T-helper 2 cell treated with Interferon-gamma antibody and Interleukin-4, amounts not matched to agents 5 μg/mL and 100 μg/mL, for 36 hours (primary cell): Measurements from ENCODE around the gene MPL.

Source experiments
- DNase-seq: peaks from one replicate; pipeline ENCODE4 v3.0.0; 2021; ENCODE audit warnings: low spot score
- H3K27ac Mint-ChIP-seq: one replicate; pipeline ENCODE4 v1.8.0; 2021; ENCODE audit warnings: mild to moderate bottlenecking, mixed read lengths
- H3K27me3 Mint-ChIP-seq: one replicate; pipeline ENCODE4 v1.8.0; 2021; ENCODE audit warnings: low read depth, mixed read lengths
- H3K36me3 Mint-ChIP-seq: one replicate; pipeline ENCODE4 v1.8.0; 2021; ENCODE audit warnings: low read depth, mixed read lengths
- H3K4me1 Mint-ChIP-seq: one replicate; pipeline ENCODE4 v1.8.0; 2021; ENCODE audit warnings: low read depth, mixed read lengths
- H3K4me3 Mint-ChIP-seq: one replicate; pipeline ENCODE4 v1.8.0; 2022; ENCODE audit warnings: mild to moderate bottlenecking, moderate library complexity, mixed read lengths
- H3K9me3 Mint-ChIP-seq: one replicate; pipeline ENCODE4 v1.8.0; 2021; ENCODE audit warnings: mixed read lengths

MPL gene

GRCh38 chr1:43312663-43313515, 24.7 kb upstream of the MPL start:
- no peak overlapping the region for H3K4me3 Mint-ChIP-seq
- H3K27ac Mint-ChIP-seq, result no peak overlapping the region
- no peaks in the 10 kb centered on the region for H3K9me3 Mint-ChIP-seq
- no peaks in the 10 kb centered on the region for H3K27me3 Mint-ChIP-seq
- DNase-seq, result no peak
- H3K36me3 Mint-ChIP-seq, result no peaks in the 10 kb centered on the region
- H3K4me1 Mint-ChIP-seq, result no peaks in the 10 kb centered on the region

DNA sequence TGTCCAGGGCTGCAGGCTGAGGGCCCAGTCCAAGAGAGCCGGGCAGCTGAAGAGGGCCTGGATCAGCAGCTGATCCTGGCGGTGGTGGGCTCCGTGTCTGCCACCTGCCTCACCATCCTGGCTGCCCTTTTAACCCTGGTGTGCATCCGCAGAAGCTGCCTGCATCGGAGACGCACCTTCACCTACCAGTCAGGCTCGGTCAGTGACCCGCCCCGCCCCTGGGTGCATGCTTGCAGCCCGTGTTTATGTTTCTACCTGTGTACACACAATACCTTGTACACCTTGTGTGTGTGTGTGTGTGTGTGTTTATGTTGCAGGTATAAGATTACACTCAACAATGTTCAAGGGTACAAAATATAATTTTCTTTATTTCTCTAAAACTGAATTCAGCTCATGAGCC, 23.8 kb upstream of the MPL start:
- no peaks in the 10 kb centered on the region for H3K9me3 Mint-ChIP-seq
- no peak overlapping the region for H3K4me3 Mint-ChIP-seq
- no peak for DNase-seq
- no peak overlapping the region for H3K27ac Mint-ChIP-seq
- no peaks in the 10 kb centered on the region for H3K36me3 Mint-ChIP-seq
- no peaks in the 10 kb centered on the region for H3K4me1 Mint-ChIP-seq
- no peaks in the 10 kb centered on the region for H3K27me3 Mint-ChIP-seq

GRCh38 chr1:43314233-43314632, 23.4 kb upstream of the MPL start:
- Mint-ChIP-seq H3K9me3 (no peaks in the 10 kb centered on the region), H3K27me3 (no peaks in the 10 kb centered on the region), H3K36me3 (no peaks in the 10 kb centered on the region), H3K4me3 (no peak overlapping the region), H3K4me1 (no peaks in the 10 kb centered on the region), H3K27ac (no peak overlapping the region)
- no peak for DNase-seq

GRCh38 chr1:43315481-43315880, 22.1 kb upstream of the MPL start:
- H3K36me3 Mint-ChIP-seq, result no peaks in the 10 kb centered on the region
- DNase-seq, result no peak
- H3K4me3 Mint-ChIP-seq, result no peak overlapping the region
- H3K9me3 Mint-ChIP-seq, result no peaks in the 10 kb centered on the region
- H3K4me1 Mint-ChIP-seq, result no peaks in the 10 kb centered on the region
- no peak overlapping the region for H3K27ac Mint-ChIP-seq
- H3K27me3 Mint-ChIP-seq, result no peaks in the 10 kb centered on the region

DNA sequence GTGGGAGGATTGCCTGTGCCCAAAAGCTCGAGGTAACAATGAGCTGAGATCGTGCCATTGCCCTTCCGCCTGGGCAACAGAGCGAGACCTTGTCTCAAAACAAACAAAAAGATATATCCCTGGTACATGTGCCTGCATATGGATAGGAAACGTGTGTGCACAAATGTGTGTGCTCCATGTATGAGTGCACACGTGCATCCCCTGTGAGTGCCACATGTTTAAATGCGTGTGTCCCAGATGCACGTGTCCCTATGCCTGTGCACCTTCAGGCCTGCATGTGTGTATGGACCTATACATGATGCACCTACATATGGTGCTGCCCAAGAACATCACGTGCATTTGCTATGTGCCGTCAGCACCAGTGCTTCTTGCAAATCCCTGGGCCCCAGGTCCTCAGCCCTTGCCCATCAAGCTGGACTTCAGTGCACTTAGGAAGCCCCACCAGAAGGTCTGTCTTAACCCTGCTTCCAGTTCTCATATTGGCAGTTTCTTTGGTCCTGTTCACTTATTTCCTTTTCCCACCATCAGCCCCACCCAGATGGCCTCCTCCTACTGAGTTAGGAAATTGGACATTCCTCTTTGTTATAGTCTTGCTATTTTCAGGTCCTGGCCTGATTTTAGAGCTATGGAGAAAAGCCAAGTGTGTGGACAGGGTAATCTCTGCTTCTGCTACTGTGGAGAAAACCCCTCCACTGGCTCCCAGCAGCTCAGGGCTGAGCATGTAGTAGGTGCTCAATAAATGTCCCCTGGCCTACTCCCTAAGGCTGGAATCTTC, 21.5 kb upstream of the MPL start:
- no peaks in the 10 kb centered on the region for H3K9me3 Mint-ChIP-seq
- no peaks in the 10 kb centered on the region for H3K36me3 Mint-ChIP-seq
- no peak overlapping the region for H3K27ac Mint-ChIP-seq

GRCh38 chr1:43316738-43317520, 20.7 kb upstream of the MPL start:
- Mint-ChIP-seq H3K27me3 (no peaks in the 10 kb centered on the region), H3K4me3 (no peak overlapping the region), H3K27ac (no peak overlapping the region), H3K36me3 (no peaks in the 10 kb centered on the region), H3K9me3 (no peaks in the 10 kb centered on the region), H3K4me1 (no peaks in the 10 kb centered on the region)
- no peak for DNase-seq

More for the DNA sequence above, 21.5 kb upstream of the MPL start:
- Mint-ChIP-seq H3K4me1 (no peaks in the 10 kb centered on the region), H3K4me3 (no peak overlapping the region), H3K27me3 (no peaks in the 10 kb centered on the region)
- DNase-seq, result no peak

- Mint-ChIP-seq H3K27ac (peak overlapping the region; percentile 34), H3K4me3 (no peak overlapping the region), H3K36me3 (no peaks in the 10 kb centered on the region), H3K9me3 (no peaks in the 10 kb centered on the region), H3K27me3 (no peaks in the 10 kb centered on the region), H3K4me1 (no peaks in the 10 kb centered on the region)
- DNase-seq, result peak; percentile 23
Measured at GRCh38 chr1:43317817-43318471, 19.7 kb upstream of the MPL start.

- Mint-ChIP-seq H3K4me3 (no peak overlapping the region), H3K9me3 (no peaks in the 10 kb centered on the region), H3K27ac (no peak overlapping the region), H3K27me3 (no peaks in the 10 kb centered on the region), H3K36me3 (no peaks in the 10 kb centered on the region), H3K4me1 (no peaks in the 10 kb centered on the region)
- DNase-seq, result no peak
Measured at GRCh38 chr1:43318831-43319230, 18.8 kb upstream of the MPL start.

- Mint-ChIP-seq H3K36me3 (no peaks in the 10 kb centered on the region), H3K27ac (peak overlapping the region; percentile 41), H3K27me3 (no peaks in the 10 kb centered on the region), H3K4me1 (peaks cover under 1% of the 10 kb centered on the region), H3K9me3 (peaks cover 2% of the 10 kb centered on the region), H3K4me3 (no peak overlapping the region)
- DNase-seq, result no peak
Measured at GRCh38 chr1:43319288-43319687, 18.3 kb upstream of the MPL start.

DNA sequence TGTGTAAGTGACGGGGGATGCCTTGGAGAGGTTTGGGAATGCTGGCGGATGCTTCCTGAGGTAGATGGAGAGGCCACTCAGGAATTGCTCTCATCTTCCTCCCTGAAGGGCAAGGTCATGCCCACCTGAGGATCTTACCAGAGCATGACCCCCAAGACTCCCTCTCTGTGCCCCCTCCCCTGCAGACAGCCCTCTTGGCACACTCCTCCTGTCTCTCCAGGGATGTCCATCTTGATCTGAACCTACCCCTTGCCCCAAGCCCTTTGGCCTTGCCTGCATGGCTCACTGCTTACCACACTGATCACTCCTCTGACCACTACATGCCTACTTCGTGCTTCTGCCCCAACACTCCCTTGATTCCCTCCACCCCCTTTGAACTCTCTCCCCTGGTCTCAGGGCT, 17.9 kb upstream of the MPL start:
- H3K9me3 Mint-ChIP-seq, result peaks cover 7% of the 10 kb centered on the region
- no peak overlapping the region for H3K27ac Mint-ChIP-seq
- no peak for DNase-seq
- no peak overlapping the region for H3K4me3 Mint-ChIP-seq
- H3K4me1 Mint-ChIP-seq, result peaks cover 3% of the 10 kb centered on the region
- H3K27me3 Mint-ChIP-seq, result no peaks in the 10 kb centered on the region
- no peaks in the 10 kb centered on the region for H3K36me3 Mint-ChIP-seq

DNA sequence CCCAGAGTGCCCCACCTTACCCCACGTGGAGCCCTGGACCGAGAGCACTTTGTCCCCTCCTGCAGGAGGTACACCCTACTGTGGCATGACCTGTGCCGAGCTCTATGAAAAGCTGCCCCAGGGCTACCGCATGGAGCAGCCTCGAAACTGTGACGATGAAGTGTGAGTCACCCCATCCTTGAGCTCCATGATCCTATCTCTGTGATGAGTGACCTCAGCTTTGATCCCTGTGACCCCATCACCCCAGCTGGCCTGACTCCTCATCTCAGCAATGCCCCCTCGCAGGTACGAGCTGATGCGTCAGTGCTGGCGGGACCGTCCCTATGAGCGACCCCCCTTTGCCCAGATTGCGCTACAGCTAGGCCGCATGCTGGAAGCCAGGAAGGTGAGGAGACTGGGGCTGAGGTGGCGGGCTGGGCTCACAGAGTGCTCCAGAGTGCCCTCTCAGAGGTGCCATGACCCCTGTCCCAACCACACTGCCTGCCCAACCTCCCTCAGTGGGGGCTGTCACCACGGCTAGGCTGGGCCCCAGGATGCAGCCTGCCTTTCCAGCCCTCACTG, 16.2 kb upstream of the MPL start:
- H3K4me1 Mint-ChIP-seq, result peaks cover 3% of the 10 kb centered on the region
- no peak overlapping the region for H3K27ac Mint-ChIP-seq
- H3K27me3 Mint-ChIP-seq, result no peaks in the 10 kb centered on the region
- H3K9me3 Mint-ChIP-seq, result peaks cover 17% of the 10 kb centered on the region
- peaks cover 1% of the 10 kb centered on the region for H3K36me3 Mint-ChIP-seq
- no peak for DNase-seq
- H3K4me3 Mint-ChIP-seq, result no peak overlapping the region

DNA sequence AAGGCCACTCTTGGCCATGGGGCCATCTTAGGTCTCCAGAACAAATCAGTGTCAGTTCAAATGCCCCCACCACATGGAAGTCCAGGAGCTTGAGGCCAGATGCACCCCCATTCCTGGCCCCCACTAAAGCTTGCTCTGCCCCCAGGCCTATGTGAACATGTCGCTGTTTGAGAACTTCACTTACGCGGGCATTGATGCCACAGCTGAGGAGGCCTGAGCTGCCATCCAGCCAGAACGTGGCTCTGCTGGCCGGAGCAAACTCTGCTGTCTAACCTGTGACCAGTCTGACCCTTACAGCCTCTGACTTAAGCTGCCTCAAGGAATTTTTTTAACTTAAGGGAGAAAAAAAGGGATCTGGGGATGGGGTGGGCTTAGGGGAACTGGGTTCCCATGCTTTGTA, 15.1 kb upstream of the MPL start:
- Mint-ChIP-seq H3K9me3 (peaks cover 25% of the 10 kb centered on the region), H3K36me3 (peaks cover 1% of the 10 kb centered on the region), H3K4me1 (peaks cover 3% of the 10 kb centered on the region), H3K27me3 (no peaks in the 10 kb centered on the region), H3K27ac (no peak overlapping the region), H3K4me3 (no peak overlapping the region)
- DNase-seq, result no peak

DNA sequence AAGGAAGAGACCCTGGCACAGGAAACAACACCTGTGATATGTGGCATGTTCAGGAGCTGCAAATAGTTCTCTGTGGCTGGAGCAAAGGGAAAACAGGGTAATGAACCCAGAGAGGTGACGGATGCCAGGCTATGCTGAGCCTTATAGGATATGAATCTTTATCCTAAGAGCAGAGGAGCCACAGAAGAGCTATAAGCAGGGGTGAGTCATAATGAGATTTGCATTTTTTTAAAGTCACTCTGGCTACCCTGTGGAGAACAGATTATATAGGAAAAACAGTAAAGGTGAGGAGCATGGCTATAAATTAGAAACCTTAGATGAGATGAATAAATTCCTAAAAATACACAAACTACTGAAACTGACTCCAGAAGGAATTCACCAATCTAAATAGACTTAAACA, 12.8 kb upstream of the MPL start:
- Mint-ChIP-seq H3K9me3 (peaks cover 25% of the 10 kb centered on the region), H3K27ac (no peak overlapping the region), H3K4me1 (peaks cover 4% of the 10 kb centered on the region)

More for the DNA sequence above, 12.8 kb upstream of the MPL start:
- Mint-ChIP-seq H3K27me3 (no peaks in the 10 kb centered on the region), H3K36me3 (peaks cover 1% of the 10 kb centered on the region), H3K4me3 (no peak overlapping the region)
- DNase-seq, result no peak
